ENCODE data around the gene FAM210A. TPM values are rescaled to one million over a fixed set of nuclear protein-coding genes. Genes with fewer than 3 reads are reported as not detected.
A peak's percentile ranks its signal among the peaks of the same experiment; 100 is the strongest.

Gene FAM210A
- total RNA-seq, 1 donor from 2014 or later: 19.8 TPM

GRCh38 chr18:13638719-13639595, 87.4 kb downstream of the FAM210A start:
- Histone ChIP-seq H3K27ac (ENCODE audit: low read depth, low read length) (no peak overlapping the region), H3K27me3 (ENCODE audit: control insufficient read depth in 3 of 3, insufficient read depth in 3 of 3, low read length in 3 of 3) (no peaks in the 10 kb centered on the region), H3K9ac (ENCODE audit: low read depth in 1 of 3, low read length in 3 of 3) (no peak overlapping the region)

GRCh38 chr18:13635046-13635445, 91.3 kb downstream of the FAM210A start:
- Histone ChIP-seq H3K4me3 (ENCODE audit: low read length in 3 of 3) (no peak overlapping the region), H3K4me1 (ENCODE audit: control insufficient read depth in 3 of 3, insufficient read depth in 3 of 3, low read length in 3 of 3) (no peaks in the 10 kb centered on the region), H3K27ac (ENCODE audit: low read depth, low read length) (no peak overlapping the region), H3K9me3 (ENCODE audit: control insufficient read depth in 3 of 3, low read length in 3 of 3) (peaks cover 0 to 2% (median 0%) of the 10 kb centered on the region in 3 donors), H3K9ac (ENCODE audit: low read depth in 1 of 3, low read length in 3 of 3) (no peak overlapping the region), H3K36me3 (ENCODE audit: control insufficient read depth in 3 of 3, insufficient read depth in 3 of 3, low read length in 3 of 3) (peaks cover 0 to 4% (median 3%) of the 10 kb centered on the region in 3 donors), H3K27me3 (ENCODE audit: control insufficient read depth in 3 of 3, insufficient read depth in 3 of 3, low read length in 3 of 3) (no peaks in the 10 kb centered on the region)

More at GRCh38 chr18:13638719-13639595, 87.4 kb downstream of the FAM210A start:
- H3K4me1 ChIP-seq (ENCODE audit: control insufficient read depth in 3 of 3, insufficient read depth in 3 of 3, low read length in 3 of 3): peaks cover 0 to 3% (median 0%) of the 10 kb centered on the region in 3 donors
- no peaks in the 10 kb centered on the region for H3K36me3 ChIP-seq (ENCODE audit: control insufficient read depth in 3 of 3, insufficient read depth in 3 of 3, low read length in 3 of 3)
- no peaks in the 10 kb centered on the region for H3K9me3 ChIP-seq (ENCODE audit: control insufficient read depth in 3 of 3, low read length in 3 of 3)
- H3K4me3 ChIP-seq (ENCODE audit: low read length in 3 of 3): no peak overlapping the region

- H3K9me3 ChIP-seq (ENCODE audit: control insufficient read depth in 3 of 3, low read length in 3 of 3): peaks cover 0 to 2% (median 0%) of the 10 kb centered on the region in 3 donors
- no peak overlapping the region for H3K4me3 ChIP-seq (ENCODE audit: low read length in 3 of 3)
- H3K36me3 ChIP-seq (ENCODE audit: control insufficient read depth in 3 of 3, insufficient read depth in 3 of 3, low read length in 3 of 3): peaks cover 0 to 4% (median 3%) of the 10 kb centered on the region in 3 donors
- no peaks in the 10 kb centered on the region for H3K27me3 ChIP-seq (ENCODE audit: control insufficient read depth in 3 of 3, insufficient read depth in 3 of 3, low read length in 3 of 3)
- no peak overlapping the region for H3K9ac ChIP-seq (ENCODE audit: low read depth in 1 of 3, low read length in 3 of 3)
- no peak overlapping the region for H3K27ac ChIP-seq (ENCODE audit: low read depth, low read length)
- H3K4me1 ChIP-seq (ENCODE audit: control insufficient read depth in 3 of 3, insufficient read depth in 3 of 3, low read length in 3 of 3): peaks cover 0 to 3% (median 0%) of the 10 kb centered on the region in 3 donors
These were observed 92.7 kb downstream of the FAM210A start for GRCh38 chr18:13633700-13634099.

- no peaks in the 10 kb centered on the region for H3K27me3 ChIP-seq (ENCODE audit: control insufficient read depth in 3 of 3, insufficient read depth in 3 of 3, low read length in 3 of 3)
- peaks cover 0 to 4% (median 3%) of the 10 kb centered on the region in 3 donors for H3K36me3 ChIP-seq (ENCODE audit: control insufficient read depth in 3 of 3, insufficient read depth in 3 of 3, low read length in 3 of 3)
- H3K9me3 ChIP-seq (ENCODE audit: control insufficient read depth in 3 of 3, low read length in 3 of 3): peaks cover 0 to 2% (median 0%) of the 10 kb centered on the region in 3 donors
- no peak overlapping the region for H3K9ac ChIP-seq (ENCODE audit: low read depth in 1 of 3, low read length in 3 of 3)
- peaks cover 0 to 3% (median 0%) of the 10 kb centered on the region in 3 donors for H3K4me1 ChIP-seq (ENCODE audit: control insufficient read depth in 3 of 3, insufficient read depth in 3 of 3, low read length in 3 of 3)
- no peak overlapping the region for H3K4me3 ChIP-seq (ENCODE audit: low read length in 3 of 3)
- H3K27ac ChIP-seq (ENCODE audit: low read depth, low read length): no peak overlapping the region
These were observed 95.6 kb downstream of the FAM210A start for GRCh38 chr18:13630716-13631268.

- Histone ChIP-seq H3K9ac (ENCODE audit: low read depth in 1 of 3, low read length in 3 of 3) (no peak overlapping the region), H3K4me1 (ENCODE audit: control insufficient read depth in 3 of 3, insufficient read depth in 3 of 3, low read length in 3 of 3) (peaks cover 0 to 3% (median 0%) of the 10 kb centered on the region in 3 donors), H3K36me3 (ENCODE audit: control insufficient read depth in 3 of 3, insufficient read depth in 3 of 3, low read length in 3 of 3) (peaks cover 0 to 4% (median 3%) of the 10 kb centered on the region in 3 donors), H3K4me3 (ENCODE audit: low read length in 3 of 3) (peak overlapping the region in 1 of 3 donors; percentile 2), H3K27ac (ENCODE audit: low read depth, low read length) (no peak overlapping the region), H3K9me3 (ENCODE audit: control insufficient read depth in 3 of 3, low read length in 3 of 3) (peaks cover 0 to 2% (median 0%) of the 10 kb centered on the region in 3 donors), H3K27me3 (ENCODE audit: control insufficient read depth in 3 of 3, insufficient read depth in 3 of 3, low read length in 3 of 3) (no peaks in the 10 kb centered on the region)
These were observed 96.3 kb downstream of the FAM210A start for GRCh38 chr18:13629841-13630715.

GRCh38 chr18:13628211-13628610, 98.1 kb downstream of the FAM210A start:
- Histone ChIP-seq H3K9ac (ENCODE audit: low read depth in 1 of 3, low read length in 3 of 3) (no peak overlapping the region), H3K27ac (ENCODE audit: low read depth, low read length) (no peak overlapping the region), H3K27me3 (ENCODE audit: control insufficient read depth in 3 of 3, insufficient read depth in 3 of 3, low read length in 3 of 3) (no peaks in the 10 kb centered on the region), H3K4me1 (ENCODE audit: control insufficient read depth in 3 of 3, insufficient read depth in 3 of 3, low read length in 3 of 3) (peaks cover 0 to 3% (median 0%) of the 10 kb centered on the region in 3 donors), H3K36me3 (ENCODE audit: control insufficient read depth in 3 of 3, insufficient read depth in 3 of 3, low read length in 3 of 3) (peaks cover 0 to 4% (median 3%) of the 10 kb centered on the region in 3 donors), H3K4me3 (ENCODE audit: low read length in 3 of 3) (no peak overlapping the region), H3K9me3 (ENCODE audit: control insufficient read depth in 3 of 3, low read length in 3 of 3) (peaks cover 0 to 2% (median 0%) of the 10 kb centered on the region in 3 donors)

GRCh38 chr18:13627639-13628038, 98.7 kb downstream of the FAM210A start:
- peaks cover 0 to 3% (median 0%) of the 10 kb centered on the region in 3 donors for H3K4me1 ChIP-seq (ENCODE audit: control insufficient read depth in 3 of 3, insufficient read depth in 3 of 3, low read length in 3 of 3)
- no peaks in the 10 kb centered on the region for H3K27me3 ChIP-seq (ENCODE audit: control insufficient read depth in 3 of 3, insufficient read depth in 3 of 3, low read length in 3 of 3)
- H3K9me3 ChIP-seq (ENCODE audit: control insufficient read depth in 3 of 3, low read length in 3 of 3): no peaks in the 10 kb centered on the region
- H3K36me3 ChIP-seq (ENCODE audit: control insufficient read depth in 3 of 3, insufficient read depth in 3 of 3, low read length in 3 of 3): peaks cover 0 to 6% (median 4%) of the 10 kb centered on the region in 3 donors
- H3K9ac ChIP-seq (ENCODE audit: low read depth in 1 of 3, low read length in 3 of 3): no peak overlapping the region
- no peak overlapping the region for H3K4me3 ChIP-seq (ENCODE audit: low read length in 3 of 3)
- no peak overlapping the region for H3K27ac ChIP-seq (ENCODE audit: low read depth, low read length)

GRCh38 chr18:13626544-13626908, 99.8 kb downstream of the FAM210A start:
- no peak overlapping the region for H3K9ac ChIP-seq (ENCODE audit: low read depth in 1 of 3, low read length in 3 of 3)
- no peak overlapping the region for H3K27ac ChIP-seq (ENCODE audit: low read depth, low read length)
- H3K27me3 ChIP-seq (ENCODE audit: control insufficient read depth in 3 of 3, insufficient read depth in 3 of 3, low read length in 3 of 3): no peaks in the 10 kb centered on the region

GRCh38 chr18:13625843-13626543, 100.4 kb downstream of the FAM210A start:
- Histone ChIP-seq H3K27ac (ENCODE audit: low read depth, low read length) (no peak overlapping the region), H3K9ac (ENCODE audit: low read depth in 1 of 3, low read length in 3 of 3) (no peak overlapping the region), H3K4me1 (ENCODE audit: control insufficient read depth in 3 of 3, insufficient read depth in 3 of 3, low read length in 3 of 3) (peaks cover 0 to 3% (median 0%) of the 10 kb centered on the region in 3 donors), H3K27me3 (ENCODE audit: control insufficient read depth in 3 of 3, insufficient read depth in 3 of 3, low read length in 3 of 3) (no peaks in the 10 kb centered on the region), H3K4me3 (ENCODE audit: low read length in 3 of 3) (no peak overlapping the region), H3K36me3 (ENCODE audit: control insufficient read depth in 3 of 3, insufficient read depth in 3 of 3, low read length in 3 of 3) (peaks cover 3 to 8% (median 5%) of the 10 kb centered on the region in 3 donors), H3K9me3 (ENCODE audit: control insufficient read depth in 3 of 3, low read length in 3 of 3) (no peaks in the 10 kb centered on the region)

More at GRCh38 chr18:13626544-13626908, 99.8 kb downstream of the FAM210A start:
- Histone ChIP-seq H3K4me3 (ENCODE audit: low read length in 3 of 3) (no peak overlapping the region), H3K9me3 (ENCODE audit: control insufficient read depth in 3 of 3, low read length in 3 of 3) (no peaks in the 10 kb centered on the region), H3K36me3 (ENCODE audit: control insufficient read depth in 3 of 3, insufficient read depth in 3 of 3, low read length in 3 of 3) (peaks cover 0 to 8% (median under 1%) of the 10 kb centered on the region in 3 donors), H3K4me1 (ENCODE audit: control insufficient read depth in 3 of 3, insufficient read depth in 3 of 3, low read length in 3 of 3) (peaks cover 0 to 3% (median 0%) of the 10 kb centered on the region in 3 donors)

Measured in skeletal muscle tissue (tissue), 4 donors.